HG03575 (cell line): ENCODE data around the gene BICD1.

ENCODE experiments used
- ATAC-seq: cut with Tn5 transposase; IDR thresholded peaks from one replicate; pipeline ENCODE4 v1.9.1; 2021; ENCODE audit not compliant: unreplicated experiment, insufficient number of reproducible peaks, low FRiP score; ENCODE audit errors: extremely low read depth

Gene BICD1

GRCh38 chr12:32357601-32358249 is 251.1 kb downstream of the BICD1 start:
- ATAC-seq: no peak

- no peak for ATAC-seq
Measured at GRCh38 chr12:32360956-32361355, 254.3 kb downstream of the BICD1 start.

- no peak for ATAC-seq
Measured at GRCh38 chr12:32362892-32363291, 256.2 kb downstream of the BICD1 start.

- ATAC-seq: no peak
Measured at GRCh38 chr12:32365473-32366064, 258.9 kb downstream of the BICD1 start.

- no peak for ATAC-seq
Measured at GRCh38 chr12:32366714-32367113, 260.1 kb downstream of the BICD1 start.

- ATAC-seq: no peak
Measured at GRCh38 chr12:32367381-32367780, 260.7 kb downstream of the BICD1 start.

- no peak for ATAC-seq
Measured at GRCh38 chr12:32369202-32369601, 262.6 kb downstream of the BICD1 start.

- no peak for ATAC-seq
Measured at GRCh38 chr12:32377344-32378055, 270.9 kb downstream of the BICD1 start.

- no peak for ATAC-seq
Measured at GRCh38 chr12:32379213-32379612, 272.6 kb downstream of the BICD1 start.

GRCh38 chr12:32379667-32380066 is 273.0 kb downstream of the BICD1 start:
- no peak for ATAC-seq

GRCh38 chr12:32382226-32382625 is 275.6 kb downstream of the BICD1 start:
- ATAC-seq: no peak

GRCh38 chr12:32390572-32391219 is 284.0 kb downstream of the BICD1 start:
- ATAC-seq: no peak

GRCh38 chr12:32395026-32395425 is 288.4 kb downstream of the BICD1 start:
- ATAC-seq: no peak

- no peak for ATAC-seq
Measured at GRCh38 chr12:32397696-32398095, 291.0 kb downstream of the BICD1 start.

- ATAC-seq: no peak
Measured at GRCh38 chr12:32398181-32398580, 291.5 kb downstream of the BICD1 start.

- no peak for ATAC-seq
Measured at GRCh38 chr12:32398816-32399369, 292.2 kb downstream of the BICD1 start.

GRCh38 chr12:32399370-32400113 is 292.9 kb downstream of the BICD1 start, which contains the start of gene FGD4:
Gene FGD4, plus strand, starts transcription at chr12:32399558.
- no peak for ATAC-seq

- no peak for ATAC-seq
Measured at GRCh38 chr12:32400114-32400672, 293.5 kb downstream of the BICD1 start.

GRCh38 chr12:32400866-32401265 is 294.2 kb downstream of the BICD1 start:
- ATAC-seq: no peak
